ENCODE measurements around the gene RPL28. TPM values are rescaled to one million over a fixed set of nuclear protein-coding genes. Genes with fewer than 3 reads are reported as not detected.

RPL28 gene
- total and polyA plus RNA-seq, 11 donors = 196 to 1,391 (median 607) TPM

GRCh38 chr19:55439052-55439451 is 53.3 kb downstream of the RPL28 start:
- Histone ChIP-seq H3K4me1 (peaks cover 0 to 26% (median 0%) of the 10 kb centered on the region in 12 donors), H3K4me3 (no peak overlapping the region), H3K9me3 (no peaks in the 10 kb centered on the region), H3K27me3 (peaks cover 37 to 72% (median 57%) of the 10 kb centered on the region in 9 donors), H3K36me3 (no peaks in the 10 kb centered on the region), H3K27ac (no peak overlapping the region)
- ATAC-seq = no peak
- TF ChIP-seq, protein P1, sequence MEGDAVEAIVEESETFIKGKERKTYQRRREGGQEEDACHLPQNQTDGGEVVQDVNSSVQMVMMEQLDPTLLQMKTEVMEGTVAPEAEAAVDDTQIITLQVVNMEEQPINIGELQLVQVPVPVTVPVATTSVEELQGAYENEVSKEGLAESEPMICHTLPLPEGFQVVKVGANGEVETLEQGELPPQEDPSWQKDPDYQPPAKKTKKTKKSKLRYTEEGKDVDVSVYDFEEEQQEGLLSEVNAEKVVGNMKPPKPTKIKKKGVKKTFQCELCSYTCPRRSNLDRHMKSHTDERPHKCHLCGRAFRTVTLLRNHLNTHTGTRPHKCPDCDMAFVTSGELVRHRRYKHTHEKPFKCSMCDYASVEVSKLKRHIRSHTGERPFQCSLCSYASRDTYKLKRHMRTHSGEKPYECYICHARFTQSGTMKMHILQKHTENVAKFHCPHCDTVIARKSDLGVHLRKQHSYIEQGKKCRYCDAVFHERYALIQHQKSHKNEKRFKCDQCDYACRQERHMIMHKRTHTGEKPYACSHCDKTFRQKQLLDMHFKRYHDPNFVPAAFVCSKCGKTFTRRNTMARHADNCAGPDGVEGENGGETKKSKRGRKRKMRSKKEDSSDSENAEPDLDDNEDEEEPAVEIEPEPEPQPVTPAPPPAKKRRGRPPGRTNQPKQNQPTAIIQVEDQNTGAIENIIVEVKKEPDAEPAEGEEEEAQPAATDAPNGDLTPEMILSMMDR (IDR thresholded peaks at IDR 0.05) = no peak
- TF ChIP-seq POLR2A (IDR thresholded peaks at IDR 0.05) = no peak
- intact Hi-C loops (cut with DNase I) = no loop called here
- 67 to 84% (median 73%) methylated on average over 5 of the region's 5 CpGs for WGBS, 4 donors
- no peak for DNase-seq

GRCh38 chr19:55440411-55441105 is 54.8 kb downstream of the RPL28 start:
- no peak for DNase-seq

GRCh38 chr19:55441319-55441691 is 55.6 kb downstream of the RPL28 start:
- intact Hi-C loops (cut with DNase I) = no loop called here
- 4 to 6% (median 5%) methylated on average over 21 of the region's 21 CpGs for WGBS, 4 donors
- Histone ChIP-seq H3K4me3 (no peak overlapping the region), H3K4me1 (peaks cover 0 to 26% (median 0%) of the 10 kb centered on the region in 12 donors), H3K27me3 (peaks cover 51 to 88% (median 74%) of the 10 kb centered on the region in 9 donors), H3K9me3 (no peaks in the 10 kb centered on the region), H3K27ac (no peak overlapping the region), H3K36me3 (no peaks in the 10 kb centered on the region)
- ATAC-seq = no peak
- DNase-seq = no peak
- TF ChIP-seq, protein P1 (IDR thresholded peaks at IDR 0.05) = no peak

More at GRCh38 chr19:55440411-55441105, 54.8 kb downstream of the RPL28 start:
- intact Hi-C loops (cut with DNase I) = no loop called here
- Histone ChIP-seq H3K27ac (no peak overlapping the region), H3K4me1 (peaks cover 0 to 26% (median 0%) of the 10 kb centered on the region in 12 donors), H3K9me3 (no peaks in the 10 kb centered on the region), H3K27me3 (peaks cover 51 to 86% (median 72%) of the 10 kb centered on the region in 9 donors), H3K36me3 (no peaks in the 10 kb centered on the region), H3K4me3 (peak overlapping the region in 1 of 12 donors; percentile 10)
- 5 to 14% (median 9%) methylated on average over 25 to 39 of the region's 39 CpGs for WGBS, 4 donors
- TF ChIP-seq POLR2A (IDR thresholded peaks at IDR 0.05) = no peak
- TF ChIP-seq, protein P1 (IDR thresholded peaks at IDR 0.05) = no peak
- ATAC-seq = no peak

DNA sequence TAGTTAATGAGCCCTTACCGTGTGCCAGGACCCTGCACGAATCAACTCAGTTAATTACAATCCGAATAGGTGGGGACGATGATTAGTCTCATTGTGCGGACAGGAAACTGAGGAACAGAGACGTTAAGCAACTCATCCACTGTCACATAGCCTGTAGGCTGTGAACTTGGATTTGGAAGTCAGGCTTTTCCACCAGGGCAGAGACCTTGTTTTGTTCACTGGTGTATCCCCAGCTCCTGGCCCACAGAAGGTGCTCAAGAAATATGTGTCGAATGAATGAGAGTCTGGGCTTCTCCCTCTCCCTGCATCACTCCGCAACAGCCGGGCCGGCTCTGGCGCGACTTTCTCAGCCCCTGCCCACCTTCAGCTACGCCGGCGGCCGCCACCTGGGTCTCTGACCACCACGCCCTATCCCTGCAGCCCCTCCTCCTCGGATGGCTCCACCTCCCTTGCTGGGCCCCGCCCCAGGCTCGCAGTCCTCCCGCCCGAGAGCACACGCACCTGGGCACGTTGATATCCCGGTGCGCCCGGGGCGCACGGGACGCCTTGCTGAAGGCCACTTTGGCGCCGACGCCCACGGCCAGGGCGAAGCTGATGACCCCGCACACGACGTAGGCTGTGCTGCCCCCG is 56.1 kb downstream of the RPL28 start:
- TF ChIP-seq, protein P1 (IDR thresholded peaks at IDR 0.05) = no peak
- no peak for TF ChIP-seq POLR2A (IDR thresholded peaks at IDR 0.05)
- 1 to 3% (median 2%) methylated on average over 13 to 39 of the region's 39 CpGs for WGBS, 4 donors
- Histone ChIP-seq H3K9me3 (no peaks in the 10 kb centered on the region), H3K4me1 (peaks cover 0 to 26% (median 0%) of the 10 kb centered on the region in 12 donors), H3K27me3 (peaks cover 51 to 90% (median 76%) of the 10 kb centered on the region in 9 donors), H3K27ac (no peak overlapping the region), H3K4me3 (no peak overlapping the region), H3K36me3 (no peaks in the 10 kb centered on the region)
- no peak for ATAC-seq
- no peak for DNase-seq
- intact Hi-C loops (cut with DNase I) = no loop called here
